Measurements from ENCODE around the gene TLK1.

DNA sequence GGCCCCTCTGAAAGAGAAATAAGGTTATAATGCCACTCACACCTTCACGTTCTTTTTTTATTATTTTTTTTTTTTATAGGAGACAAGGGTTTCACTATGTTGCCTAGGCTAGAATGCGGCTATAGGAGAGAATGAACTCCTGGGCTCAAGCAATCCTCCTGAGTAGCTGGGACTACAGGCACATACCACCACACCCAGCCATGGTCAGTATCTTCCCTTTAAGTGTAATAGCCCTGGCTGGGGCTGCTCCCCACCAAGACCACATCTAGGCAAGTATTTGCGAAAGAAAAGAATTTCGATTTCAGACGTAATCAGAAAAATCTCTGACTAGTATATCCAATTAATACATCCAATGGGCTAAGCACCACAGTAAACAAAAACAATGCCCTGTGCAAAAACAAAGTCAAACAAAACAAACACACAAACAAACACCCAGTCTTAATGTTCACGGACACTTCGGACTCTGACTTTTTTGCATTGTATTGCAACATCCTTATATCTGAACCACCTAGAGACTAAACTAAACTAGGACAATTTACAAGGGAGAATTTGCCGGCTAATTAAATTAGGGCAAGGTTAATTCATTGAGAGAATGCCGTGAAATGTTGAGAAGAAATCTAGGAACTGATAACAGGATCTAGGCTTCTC lies 49.6 kb upstream of the TLK1 start:
- TF ChIP-seq, protein P1, sequence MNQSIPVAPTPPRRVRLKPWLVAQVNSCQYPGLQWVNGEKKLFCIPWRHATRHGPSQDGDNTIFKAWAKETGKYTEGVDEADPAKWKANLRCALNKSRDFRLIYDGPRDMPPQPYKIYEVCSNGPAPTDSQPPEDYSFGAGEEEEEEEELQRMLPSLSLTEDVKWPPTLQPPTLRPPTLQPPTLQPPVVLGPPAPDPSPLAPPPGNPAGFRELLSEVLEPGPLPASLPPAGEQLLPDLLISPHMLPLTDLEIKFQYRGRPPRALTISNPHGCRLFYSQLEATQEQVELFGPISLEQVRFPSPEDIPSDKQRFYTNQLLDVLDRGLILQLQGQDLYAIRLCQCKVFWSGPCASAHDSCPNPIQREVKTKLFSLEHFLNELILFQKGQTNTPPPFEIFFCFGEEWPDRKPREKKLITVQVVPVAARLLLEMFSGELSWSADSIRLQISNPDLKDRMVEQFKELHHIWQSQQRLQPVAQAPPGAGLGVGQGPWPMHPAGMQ (IDR thresholded peaks at IDR 0.05; ENCODE audit: borderline replicate concordance) = no peak
- TF ChIP-seq, protein P2, sequence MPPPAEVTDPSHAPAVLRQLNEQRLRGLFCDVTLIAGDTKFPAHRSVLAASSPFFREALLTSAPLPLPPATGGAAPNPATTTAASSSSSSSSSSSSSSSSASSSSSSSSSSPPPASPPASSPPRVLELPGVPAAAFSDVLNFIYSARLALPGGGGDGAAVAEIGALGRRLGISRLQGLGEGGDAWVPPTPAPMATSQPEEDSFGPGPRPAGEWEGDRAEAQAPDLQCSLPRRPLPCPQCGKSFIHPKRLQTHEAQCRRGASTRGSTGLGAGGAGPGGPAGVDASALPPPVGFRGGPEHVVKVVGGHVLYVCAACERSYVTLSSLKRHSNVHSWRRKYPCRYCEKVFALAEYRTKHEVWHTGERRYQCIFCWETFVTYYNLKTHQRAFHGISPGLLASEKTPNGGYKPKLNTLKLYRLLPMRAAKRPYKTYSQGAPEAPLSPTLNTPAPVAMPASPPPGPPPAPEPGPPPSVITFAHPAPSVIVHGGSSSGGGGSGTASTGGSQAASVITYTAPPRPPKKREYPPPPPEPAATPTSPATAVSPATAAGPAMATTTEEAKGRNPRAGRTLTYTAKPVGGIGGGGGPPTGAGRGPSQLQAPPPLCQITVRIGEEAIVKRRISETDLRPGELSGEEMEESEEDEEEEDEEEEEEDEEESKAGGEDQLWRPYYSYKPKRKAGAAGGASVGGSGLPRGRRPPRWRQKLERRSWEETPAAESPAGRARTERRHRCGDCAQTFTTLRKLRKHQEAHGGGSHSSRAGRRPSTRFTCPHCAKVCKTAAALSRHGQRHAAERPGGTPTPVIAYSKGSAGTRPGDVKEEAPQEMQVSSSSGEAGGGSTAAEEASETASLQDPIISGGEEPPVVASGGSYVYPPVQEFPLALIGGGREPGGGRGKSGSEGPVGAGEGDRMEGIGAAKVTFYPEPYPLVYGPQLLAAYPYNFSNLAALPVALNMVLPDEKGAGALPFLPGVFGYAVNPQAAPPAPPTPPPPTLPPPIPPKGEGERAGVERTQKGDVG (CRISPR knock-in tag; IDR thresholded peaks at IDR 0.05) = no peak
- TF ChIP-seq SIN3A (IDR thresholded peaks at IDR 0.05; ENCODE audit: low read depth, low read length) (no peak), POLR2A (IDR thresholded peaks at IDR 0.05; ENCODE audit: low read depth, low read length) (no peak)
- TF ChIP-seq, protein P3, sequence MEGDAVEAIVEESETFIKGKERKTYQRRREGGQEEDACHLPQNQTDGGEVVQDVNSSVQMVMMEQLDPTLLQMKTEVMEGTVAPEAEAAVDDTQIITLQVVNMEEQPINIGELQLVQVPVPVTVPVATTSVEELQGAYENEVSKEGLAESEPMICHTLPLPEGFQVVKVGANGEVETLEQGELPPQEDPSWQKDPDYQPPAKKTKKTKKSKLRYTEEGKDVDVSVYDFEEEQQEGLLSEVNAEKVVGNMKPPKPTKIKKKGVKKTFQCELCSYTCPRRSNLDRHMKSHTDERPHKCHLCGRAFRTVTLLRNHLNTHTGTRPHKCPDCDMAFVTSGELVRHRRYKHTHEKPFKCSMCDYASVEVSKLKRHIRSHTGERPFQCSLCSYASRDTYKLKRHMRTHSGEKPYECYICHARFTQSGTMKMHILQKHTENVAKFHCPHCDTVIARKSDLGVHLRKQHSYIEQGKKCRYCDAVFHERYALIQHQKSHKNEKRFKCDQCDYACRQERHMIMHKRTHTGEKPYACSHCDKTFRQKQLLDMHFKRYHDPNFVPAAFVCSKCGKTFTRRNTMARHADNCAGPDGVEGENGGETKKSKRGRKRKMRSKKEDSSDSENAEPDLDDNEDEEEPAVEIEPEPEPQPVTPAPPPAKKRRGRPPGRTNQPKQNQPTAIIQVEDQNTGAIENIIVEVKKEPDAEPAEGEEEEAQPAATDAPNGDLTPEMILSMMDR (IDR thresholded peaks at IDR 0.05 in 2 of 3, conservative IDR thresholded peaks at IDR 0.05 in 1 of 3; ENCODE audit: control insufficient read depth in 2 of 3, extremely low read depth in 1 of 3, insufficient read depth in 1 of 3, low read depth in 3 of 3, low read length in 3 of 3) = no peak
